COLO829 (cell line): ENCODE results near the gene SLC35A3.

ENCODE experiments used
- DNase-seq: peaks from one replicate; pipeline ENCODE4 v3.0.0; 2012; ENCODE audit warnings: low spot score

SLC35A3 gene

GRCh38 chr1:100077531-100077930 lies 107.7 kb downstream of the SLC35A3 start:
- no peak for DNase-seq

GRCh38 chr1:100080331-100080730 lies 110.5 kb downstream of the SLC35A3 start:
- no peak for DNase-seq
